ENCODE measurements around the gene CASQ1. TPM values are rescaled to one million over a fixed set of nuclear protein-coding genes. Genes with fewer than 3 reads are reported as not detected.

Gene CASQ1
- total RNA-seq, 1 experiment from 2014 or later, result not detected

- TF ChIP-seq CTCF (IDR thresholded peaks at IDR 0.05; ENCODE audit: insufficient read depth in 1 of 2, low read depth in 1 of 2, low read length in 1 of 2, severe bottlenecking in 1 of 2, unreplicated experiment in 1 of 2), result no peak
- TSS peak; percentile 53 for BruUV-seq (replicated peaks)
- no peaks in the 10 kb centered on the region for H3K9me3 Mint-ChIP-seq (ENCODE audit: unreplicated experiment)
- peak overlapping the region; percentile 81 for H3K4me3 Mint-ChIP-seq (ENCODE audit: unreplicated experiment)
- intact Hi-C loops (cut with micrococcal nuclease; ENCODE audit: unreplicated experiment), result no loop called here
- no peaks in the 10 kb centered on the region for H3K27me3 ChIP-seq (replicated peaks; ENCODE audit: control insufficient read depth, insufficient read depth, low read length)
- no peaks in the 10 kb centered on the region for H3K27me3 Mint-ChIP-seq (ENCODE audit: insufficient read depth, unreplicated experiment)
- ChIA-PET POLR2A (interaction anchor here (0.6 kb wide), 1 partner anchor 49 kb away, joined by 3 read pairs; no protein-coding TSS in a partner anchor), CTCF (interaction anchor here (2.5 kb wide), 1 partner anchor 12 kb away, joined by 11 read pairs; no protein-coding TSS in a partner anchor)
- peaks cover 19% of the 10 kb centered on the region for H3K36me3 Mint-ChIP-seq (ENCODE audit: insufficient read depth, unreplicated experiment)
- no peaks in the 10 kb centered on the region for H3K9me3 ChIP-seq
- H3K4me3 ChIP-seq (ENCODE audit: low read depth, low read length), result peak overlapping the region; percentile 97
- peak overlapping the region; percentile 71 for H3K27ac Mint-ChIP-seq (ENCODE audit: unreplicated experiment)
- peaks cover 10% of the 10 kb centered on the region for H3K4me1 ChIP-seq
- H3K36me3 ChIP-seq (ENCODE audit: control insufficient read depth, insufficient read depth, low read length), result no peaks in the 10 kb centered on the region
- no peak for DNase-seq
- peaks cover 18% of the 10 kb centered on the region for H3K4me1 Mint-ChIP-seq (ENCODE audit: low read depth, unreplicated experiment)
These were observed 14.3 kb downstream of the CASQ1 start for GRCh38 chr1:160204526-160205241.

GRCh38 chr1:160205242-160206035 is 15.1 kb downstream of the CASQ1 start, which contains the start of gene PEA15:
Gene PEA15, plus strand, starts transcription at chr1:160205384. Its CDS starts 6,161 bp downstream, at chr1:160211545.
- BruUV-seq (replicated peaks), result no TSS peak
- no peaks in the 10 kb centered on the region for H3K9me3 Mint-ChIP-seq (ENCODE audit: unreplicated experiment)
- H3K27ac Mint-ChIP-seq (ENCODE audit: unreplicated experiment), result peak within 1 kb of the TSS; percentile 71
- no peak for TF ChIP-seq CTCF (IDR thresholded peaks at IDR 0.05; ENCODE audit: insufficient read depth in 1 of 2, low read depth in 1 of 2, low read length in 1 of 2, severe bottlenecking in 1 of 2, unreplicated experiment in 1 of 2)
- H3K4me1 ChIP-seq, result peaks cover 10% of the 10 kb centered on the region
- no peaks in the 10 kb centered on the region for H3K9me3 ChIP-seq
- H3K4me1 Mint-ChIP-seq (ENCODE audit: low read depth, unreplicated experiment), result peaks cover 18% of the 10 kb centered on the region
- H3K4me3 ChIP-seq (ENCODE audit: low read depth, low read length), result peak within 1 kb of the TSS; percentile 97
- no peaks in the 10 kb centered on the region for H3K27me3 ChIP-seq (replicated peaks; ENCODE audit: control insufficient read depth, insufficient read depth, low read length)
- peak within 1 kb of the TSS; percentile 81 for H3K4me3 Mint-ChIP-seq (ENCODE audit: unreplicated experiment)
- ChIA-PET CTCF (interaction anchor here (1.1 to 2.5 kb wide), 3 partner anchors 12 to 55 kb away, joined by 4 to 11 read pairs (median 5); no protein-coding TSS in a partner anchor), POLR2A (interaction anchor here (0.6 kb wide), 1 partner anchor 65 kb away, joined by 3 read pairs; no protein-coding TSS in a partner anchor)
- peaks cover 22% of the 10 kb centered on the region for H3K36me3 Mint-ChIP-seq (ENCODE audit: insufficient read depth, unreplicated experiment)
- H3K27me3 Mint-ChIP-seq (ENCODE audit: insufficient read depth, unreplicated experiment), result no peaks in the 10 kb centered on the region
- peaks cover 2% of the 10 kb centered on the region; the same call in 1 of the 2 replicates for H3K36me3 ChIP-seq (ENCODE audit: control insufficient read depth, insufficient read depth, low read length)
- intact Hi-C loops (cut with micrococcal nuclease; ENCODE audit: unreplicated experiment), result no loop called here
- DNase-seq, result peak; percentile 67 to 82

GRCh38 chr1:160206036-160206389 is 15.6 kb downstream of the CASQ1 start:
- ChIA-PET POLR2A (interaction anchor here (0.6 kb wide), 1 partner anchor 64 kb away, joined by 3 read pairs; no protein-coding TSS in a partner anchor), CTCF (interaction anchor here (1.1 to 2.5 kb wide), 3 partner anchors 13 to 55 kb away, joined by 4 to 11 read pairs (median 5); no protein-coding TSS in a partner anchor)
- TSS peak; percentile 31 for BruUV-seq (replicated peaks)
- H3K27me3 ChIP-seq (replicated peaks; ENCODE audit: control insufficient read depth, insufficient read depth, low read length), result no peaks in the 10 kb centered on the region
- H3K4me3 Mint-ChIP-seq (ENCODE audit: unreplicated experiment), result peak overlapping the region; percentile 81
- no peak for TF ChIP-seq CTCF (IDR thresholded peaks at IDR 0.05; ENCODE audit: insufficient read depth in 1 of 2, low read depth in 1 of 2, low read length in 1 of 2, severe bottlenecking in 1 of 2, unreplicated experiment in 1 of 2)
- H3K36me3 ChIP-seq (ENCODE audit: control insufficient read depth, insufficient read depth, low read length), result peaks cover 2% of the 10 kb centered on the region; the same call in 1 of the 2 replicates
- peaks cover 22% of the 10 kb centered on the region for H3K36me3 Mint-ChIP-seq (ENCODE audit: insufficient read depth, unreplicated experiment)
- intact Hi-C loops (cut with micrococcal nuclease; ENCODE audit: unreplicated experiment), result no loop called here
- H3K27ac Mint-ChIP-seq (ENCODE audit: unreplicated experiment), result no peak overlapping the region
- DNase-seq, result no peak
- peaks cover 18% of the 10 kb centered on the region for H3K4me1 Mint-ChIP-seq (ENCODE audit: low read depth, unreplicated experiment)
- H3K4me1 ChIP-seq, result peaks cover 10% of the 10 kb centered on the region
- no peaks in the 10 kb centered on the region for H3K27me3 Mint-ChIP-seq (ENCODE audit: insufficient read depth, unreplicated experiment)
- peak overlapping the region; percentile 97 for H3K4me3 ChIP-seq (ENCODE audit: low read depth, low read length)
- no peaks in the 10 kb centered on the region for H3K9me3 ChIP-seq
- H3K9me3 Mint-ChIP-seq (ENCODE audit: unreplicated experiment), result no peaks in the 10 kb centered on the region
